ENCODE data around the gene AARS1. TPM values are rescaled to one million over a fixed set of nuclear protein-coding genes. Genes with fewer than 3 reads are reported as not detected.
"Not testable (repeated sequence)": the region's sequence is repeated elsewhere in the genome, so short reads cannot be mapped to it uniquely, and the experiment has no call there.

AARS1 gene
- 100 to 1,000 TPM in 1 of 4 donors, 10 to 100 TPM in 3; 30.3 to 102 (median 59.1) TPM for total RNA-seq

- H3K27ac ChIP-seq, result peak within 1 kb of the TSS; percentile 87 to 95 (median 93)
- no peaks in the 10 kb centered on the region for H3K36me3 ChIP-seq
- H3K9me3 ChIP-seq, result no peaks in the 10 kb centered on the region
- peak in 1 of 6 experiments; percentile 19 for TF ChIP-seq CTCF (IDR thresholded peaks at IDR 0.05)
- TF ChIP-seq POLR2A (IDR thresholded peaks at IDR 0.05), result peak; percentile 89 to 94
- H3K4me1 ChIP-seq, result peaks cover 0 to 15% (median 2%) of the 10 kb centered on the region in 4 donors
- H3K27me3 ChIP-seq, result no peaks in the 10 kb centered on the region
- peak; percentile 95 to 98 (median 96) for DNase-seq
- peak within 1 kb of the TSS; percentile 47 to 82 (median 76) for H3K4me3 ChIP-seq
Observed at GRCh38 chr16:70289229-70290094, at the start of gene AARS1. Gene AARS1, minus strand, starts transcription at chr16:70289506. Its CDS starts 6,743 bp downstream, at chr16:70282763.

- Histone ChIP-seq H3K36me3 (peaks cover 0 to 36% (median 0%) of the 10 kb centered on the region in 3 donors), H3K9me3 (no peaks in the 10 kb centered on the region), H3K4me1 (no peaks in the 10 kb centered on the region), H3K27ac (no peak overlapping the region), H3K4me3 (no peak overlapping the region), H3K27me3 (no peaks in the 10 kb centered on the region)
- DNase-seq, result no peak
- TF ChIP-seq POLR2A (IDR thresholded peaks at IDR 0.05), result no peak
Observed at GRCh38 chr16:70337814-70338213, 48.5 kb upstream of the AARS1 start.

- not testable (repeated sequence) for DNase-seq, H3K9me3 ChIP-seq, H3K27ac ChIP-seq, H3K4me3 ChIP-seq, H3K4me1 ChIP-seq, H3K27me3 ChIP-seq
- H3K36me3 ChIP-seq, result peaks cover 0 to 81% (median 0%) of the 10 kb centered on the region in 3 donors
Observed at GRCh38 chr16:70332728-70333127, 43.4 kb upstream of the AARS1 start.

GRCh38 chr16:70331588-70332358 is 42.5 kb upstream of the AARS1 start:
- Histone ChIP-seq H3K27ac (no peak overlapping the region), H3K4me1 (no peaks in the 10 kb centered on the region), H3K27me3 (no peaks in the 10 kb centered on the region), H3K4me3 (no peak overlapping the region), H3K9me3 (no peaks in the 10 kb centered on the region), H3K36me3 (peaks cover 0 to 88% (median 0%) of the 10 kb centered on the region in 3 donors)
- no peak for DNase-seq
- TF ChIP-seq POLR2A (IDR thresholded peaks at IDR 0.05) (no peak), CTCF (IDR thresholded peaks at IDR 0.05) (peak in 4 of 6 experiments; percentile 32 to 34 (median 34))

GRCh38 chr16:70331091-70331490 is 41.8 kb upstream of the AARS1 start:
- no peak for DNase-seq
- TF ChIP-seq CTCF (IDR thresholded peaks at IDR 0.05), result no peak
- H3K4me3 ChIP-seq, result no peak overlapping the region
- H3K9me3 ChIP-seq, result no peaks in the 10 kb centered on the region
- H3K36me3 ChIP-seq, result peaks cover 0 to 88% (median 0%) of the 10 kb centered on the region in 3 donors
- no peaks in the 10 kb centered on the region for H3K4me1 ChIP-seq
- no peak overlapping the region for H3K27ac ChIP-seq
- H3K27me3 ChIP-seq, result no peaks in the 10 kb centered on the region

GRCh38 chr16:70324998-70325747 is 35.9 kb upstream of the AARS1 start:
- Histone ChIP-seq H3K9me3 (no peaks in the 10 kb centered on the region), H3K27ac (no peak overlapping the region), H3K27me3 (no peaks in the 10 kb centered on the region), H3K36me3 (peaks cover 0 to 85% (median 0%) of the 10 kb centered on the region in 3 donors), H3K4me1 (no peaks in the 10 kb centered on the region), H3K4me3 (no peak overlapping the region)
- TF ChIP-seq CTCF (IDR thresholded peaks at IDR 0.05) (no peak), POLR2A (IDR thresholded peaks at IDR 0.05) (no peak)
- no peak for DNase-seq

Measured in Peyer's patch (tissue), 4 donors.